SU-DHL-6 (cell line): ENCODE results near the gene CCR8.

ENCODE experiments used
- H2AFZ ChIP-seq: fragments of 200-600 bp; sonication (generic); 2 replicates; pipeline ENCODE4 v1.6.1; 2014; ENCODE audit warnings: low read depth, mild to moderate bottlenecking, moderate library complexity, mixed read lengths, antibody characterized with exemption, low read length; ENCODE audit not compliant: severe bottlenecking
- H3F3A ChIP-seq: fragments of 200-600 bp; shearing (Covaris generic); 2 replicates; pipeline ENCODE4 v1.6.0; 2016; ENCODE audit warnings: antibody characterized with exemption, mild to moderate bottlenecking; ENCODE audit not compliant: insufficient read depth
- H3K27ac ChIP-seq: fragments of 200-600 bp; sonication (generic); 2 replicates; pipeline ENCODE4 v1.5.1; 2016; ENCODE audit warnings: low read depth, mild to moderate bottlenecking, low read length, moderate library complexity, mixed read lengths
- H3K27me3 ChIP-seq: fragments of 200-600 bp; sonication (generic), shearing (Covaris generic); 2 replicates; pipeline ENCODE4 v1.6.0; 2014; ENCODE audit warnings: mild to moderate bottlenecking, low read length
- H3K36me3 ChIP-seq: fragments of 200-600 bp; sonication (generic); 2 replicates; pipeline ENCODE4 v1.6.1; 2014; ENCODE audit warnings: mild to moderate bottlenecking, low read length, mixed read lengths
- H3K4me2 ChIP-seq: fragments of 300-600, 200-600 bp; shearing (Covaris generic), sonication (generic); 2 replicates; pipeline ENCODE4 v1.6.0; 2014; ENCODE audit warnings: low read length, low read depth, mild to moderate bottlenecking; ENCODE audit not compliant: poor library complexity, severe bottlenecking
- H3K4me3 ChIP-seq: fragments of 200-600 bp; sonication (generic); 2 replicates; pipeline ENCODE4 v1.5.1; 2014; ENCODE audit warnings: antibody characterized with exemption, low read length, mild to moderate bottlenecking, mixed read lengths; ENCODE audit not compliant: insufficient read depth, poor library complexity, severe bottlenecking
- H3K79me2 ChIP-seq: fragments of 200-600 bp; sonication (generic); 2 replicates; pipeline ENCODE4 v1.6.1; 2014; ENCODE audit warnings: mild to moderate bottlenecking, low read length, moderate library complexity; ENCODE audit not compliant: insufficient read depth
- H3K9ac ChIP-seq: fragments of 200-600 bp; sonication (generic); 2 replicates; pipeline ENCODE4 v1.7.0; 2014; ENCODE audit warnings: mild to moderate bottlenecking, low read length
- H3K9me2 ChIP-seq: fragments of 200-600 bp; sonication (generic); replicated peaks from 2 replicates; pipeline ENCODE4 v1.6.1; 2014; ENCODE audit warnings: low read length; ENCODE audit not compliant: insufficient read depth
- H3K9me3 ChIP-seq: fragments of 200-600 bp; sonication (generic); 2 replicates; pipeline ENCODE4 v1.6.1; 2014; ENCODE audit warnings: low read length, mixed read lengths; ENCODE audit not compliant: insufficient read depth
- H4K20me1 ChIP-seq: fragments of 200-600 bp; sonication (generic); 2 replicates; pipeline ENCODE4 v1.6.1; 2014; ENCODE audit warnings: low read depth, mild to moderate bottlenecking, antibody characterized with exemption, low read length, moderate library complexity, mixed read lengths
- CTCF ChIP-seq: fragments of 200-600 bp; sonication (generic); IDR thresholded peaks from one replicate; pipeline ENCODE4 v1.5.1; 2017; ENCODE audit warnings: antibody characterized with exemption, mild to moderate bottlenecking, low read length, moderate library complexity; ENCODE audit not compliant: insufficient read depth, poor library complexity, severe bottlenecking
- EZH2phosphoT487 ChIP-seq: fragments of 200-600 bp; sonication (generic), shearing (Covaris generic); conservative IDR thresholded peaks from 2 replicates; pipeline ENCODE4 v1.6.1; 2018; ENCODE audit warnings: mild to moderate bottlenecking, antibody characterized with exemption, low read length, moderate library complexity, mixed read lengths

CCR8 gene

DNA sequence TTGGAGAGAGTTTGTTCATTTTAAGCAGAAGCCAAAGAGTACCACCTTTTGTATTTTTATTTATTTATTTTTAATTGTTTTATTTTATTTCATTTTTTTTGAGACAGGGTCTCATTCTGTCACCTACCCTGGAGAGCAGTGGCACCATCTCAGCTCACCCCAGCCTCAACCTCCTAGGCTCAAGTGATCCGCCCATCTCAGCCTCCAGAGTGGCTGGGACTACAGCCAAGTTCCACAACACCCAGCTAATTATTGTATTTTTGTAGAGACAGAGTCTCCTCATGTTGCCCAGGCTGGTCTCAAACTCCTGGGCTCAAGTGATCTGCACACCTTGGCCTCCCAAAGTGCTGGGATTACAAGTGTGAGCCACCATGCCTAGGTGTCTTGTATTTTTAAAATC lies 9.6 kb downstream of the CCR8 start:
- H3K9me3 ChIP-seq: no peaks in the 10 kb centered on the region
- no peak overlapping the region for H3K27ac ChIP-seq
- no peak overlapping the region for H2AFZ ChIP-seq
- no peak overlapping the region for H3K4me3 ChIP-seq
- H3K9me2 ChIP-seq: no peaks in the 10 kb centered on the region
- no peaks in the 10 kb centered on the region for H3K79me2 ChIP-seq
- no peak overlapping the region for H3K9ac ChIP-seq
- H3K36me3 ChIP-seq: no peaks in the 10 kb centered on the region
- TF ChIP-seq EZH2phosphoT487 (no peak), CTCF (no peak)
- no peaks in the 10 kb centered on the region for H3K27me3 ChIP-seq
- H3F3A ChIP-seq: no peaks in the 10 kb centered on the region
- no peaks in the 10 kb centered on the region for H4K20me1 ChIP-seq
- H3K4me2 ChIP-seq: no peak overlapping the region

DNA sequence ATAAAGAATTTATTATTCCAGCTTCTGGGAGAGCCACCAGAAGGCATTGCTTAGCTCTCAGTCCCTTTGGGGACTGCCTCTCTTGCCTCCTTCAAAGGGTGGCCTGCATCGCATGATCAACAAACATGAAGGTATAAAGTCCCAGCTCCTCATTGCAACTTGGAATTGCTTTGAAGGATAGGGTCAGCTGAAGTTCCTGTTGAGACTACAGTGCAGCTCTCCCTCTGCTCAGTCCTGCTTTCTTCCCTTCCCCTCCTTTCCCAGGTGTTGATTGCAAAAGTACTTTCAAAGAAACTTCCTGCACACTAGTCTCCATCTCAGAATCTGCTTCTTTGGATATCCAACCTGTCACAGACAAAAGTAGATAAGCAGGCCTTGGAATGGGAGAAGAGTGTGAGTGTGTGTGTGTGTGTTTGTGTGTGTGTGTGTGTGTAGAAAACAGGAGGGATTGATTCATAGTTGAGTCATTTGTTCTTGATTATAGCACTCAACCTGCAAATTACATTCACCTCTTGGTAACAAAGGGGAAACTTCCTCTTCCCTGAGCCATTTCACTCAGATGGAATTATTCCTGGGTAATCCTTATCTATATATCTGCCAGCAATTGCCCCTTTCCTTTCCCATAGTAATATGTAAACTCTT lies 13.7 kb downstream of the CCR8 start:
- Histone ChIP-seq H3K27me3 (no peaks in the 10 kb centered on the region), H3K9me3 (no peaks in the 10 kb centered on the region), H3K9me2 (no peaks in the 10 kb centered on the region), H2AFZ (no peak overlapping the region), H3F3A (no peaks in the 10 kb centered on the region), H3K27ac (no peak overlapping the region), H3K4me2 (no peak overlapping the region), H4K20me1 (no peaks in the 10 kb centered on the region), H3K4me3 (no peak overlapping the region), H3K36me3 (no peaks in the 10 kb centered on the region), H3K9ac (no peak overlapping the region), H3K79me2 (no peaks in the 10 kb centered on the region)
- TF ChIP-seq CTCF: no peak
- TF ChIP-seq EZH2phosphoT487: no peak

DNA sequence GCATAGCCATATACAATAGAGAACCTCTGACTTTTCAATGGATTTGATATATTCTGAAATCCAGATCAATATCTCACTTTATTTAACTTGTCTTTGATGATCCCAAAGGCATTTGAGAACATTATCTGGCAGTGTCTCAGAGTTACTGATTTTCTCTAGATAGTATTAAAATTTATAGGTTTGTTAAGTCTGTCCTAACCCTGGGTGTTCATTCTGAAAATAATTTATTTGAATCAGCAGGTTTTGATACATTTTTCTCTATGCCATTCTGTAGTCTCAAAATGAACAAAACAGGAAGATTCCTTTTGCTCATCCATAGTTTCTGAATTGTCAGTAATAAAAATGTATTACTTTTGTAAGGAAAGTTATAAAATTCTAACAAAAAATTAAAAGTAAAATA lies 14.3 kb downstream of the CCR8 start:
- Histone ChIP-seq H3F3A (no peaks in the 10 kb centered on the region), H3K4me2 (no peak overlapping the region), H4K20me1 (no peaks in the 10 kb centered on the region), H3K27me3 (no peaks in the 10 kb centered on the region), H3K9me3 (no peaks in the 10 kb centered on the region), H3K4me3 (no peak overlapping the region), H3K27ac (no peak overlapping the region), H2AFZ (no peak overlapping the region), H3K36me3 (no peaks in the 10 kb centered on the region), H3K79me2 (no peaks in the 10 kb centered on the region), H3K9me2 (no peaks in the 10 kb centered on the region), H3K9ac (no peak overlapping the region)
- no peak for TF ChIP-seq EZH2phosphoT487
- TF ChIP-seq CTCF: no peak
